IPS-20b (cell line): ENCODE results near the gene SLC25A47.

Experiments
- H3K27ac ChIP-seq: one replicate; pipeline ENCODE4 v1.5.1; 2013; ENCODE audit warnings: low read length
- H3K27me3 ChIP-seq: 2 replicates; pipeline ENCODE4 v1.6.1; 2013; ENCODE audit warnings: mild to moderate bottlenecking, low read length, inconsistent platforms; ENCODE audit not compliant: insufficient read depth
- H3K36me3 ChIP-seq: 2 replicates; pipeline ENCODE4 v1.6.1; 2013; ENCODE audit warnings: low read depth, mild to moderate bottlenecking, inconsistent platforms, low read length, moderate library complexity; ENCODE audit not compliant: insufficient read depth
- H3K4me1 ChIP-seq: 2 replicates; pipeline ENCODE4 v1.6.1; 2013; ENCODE audit warnings: mild to moderate bottlenecking, control low read depth, inconsistent platforms, low read length, moderate library complexity; ENCODE audit not compliant: insufficient read depth
- H3K4me3 ChIP-seq: 2 replicates; pipeline ENCODE4 v1.5.1; 2013; ENCODE audit warnings: mild to moderate bottlenecking, low read length, inconsistent platforms
- H3K9ac ChIP-seq: 2 replicates; pipeline ENCODE4 v1.6.1; 2013; ENCODE audit warnings: low read depth, mild to moderate bottlenecking, inconsistent platforms, low read length, moderate library complexity
- H3K9me3 ChIP-seq: 2 replicates; pipeline ENCODE4 v1.6.1; 2013; ENCODE audit warnings: mild to moderate bottlenecking, low read depth, low read length, inconsistent platforms; ENCODE audit not compliant: insufficient read depth

SLC25A47 gene

DNA sequence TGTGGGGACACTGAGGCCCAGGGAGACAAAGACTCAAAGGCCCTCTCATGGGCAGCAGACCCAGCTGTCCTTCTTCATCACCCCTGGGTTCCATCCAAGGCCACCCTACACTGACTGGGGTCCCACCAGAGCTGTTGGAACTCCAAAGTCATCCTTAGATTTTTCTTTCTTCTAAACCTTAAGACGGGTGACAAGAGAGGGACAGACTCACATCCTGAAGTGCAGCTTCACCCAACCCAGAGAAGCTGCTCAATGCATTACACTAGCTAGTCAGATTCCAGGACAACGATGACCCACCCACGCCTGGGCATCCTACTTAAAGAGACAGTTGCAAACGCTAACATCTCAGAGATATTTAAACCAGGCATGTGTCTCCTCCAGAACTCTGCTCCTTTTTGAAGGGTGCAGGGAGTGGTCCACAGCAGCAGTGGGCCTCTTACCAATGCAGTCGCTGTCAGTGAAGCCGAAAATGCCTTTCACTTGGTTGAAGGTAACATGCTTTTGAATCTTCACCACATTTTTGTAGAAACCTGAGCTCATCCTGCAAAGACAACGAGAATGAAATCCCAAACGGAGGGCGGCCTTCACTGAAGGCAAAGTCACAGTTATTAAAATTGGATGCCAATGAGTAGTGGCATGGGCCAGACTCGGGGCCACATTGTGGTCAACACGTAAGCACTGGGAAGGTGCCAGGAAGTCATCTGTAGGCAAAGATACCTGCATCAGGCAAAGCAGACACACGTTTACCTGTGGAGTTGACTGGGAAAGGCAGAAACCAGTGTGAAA is 23.4 kb downstream of the SLC25A47 start:
- Histone ChIP-seq H3K9ac (no peak overlapping the region), H3K27me3 (no peaks in the 10 kb centered on the region), H3K36me3 (peaks cover 68% of the 10 kb centered on the region), H3K4me1 (no peaks in the 10 kb centered on the region), H3K27ac (no peak overlapping the region), H3K9me3 (no peaks in the 10 kb centered on the region), H3K4me3 (no peak overlapping the region)

DNA sequence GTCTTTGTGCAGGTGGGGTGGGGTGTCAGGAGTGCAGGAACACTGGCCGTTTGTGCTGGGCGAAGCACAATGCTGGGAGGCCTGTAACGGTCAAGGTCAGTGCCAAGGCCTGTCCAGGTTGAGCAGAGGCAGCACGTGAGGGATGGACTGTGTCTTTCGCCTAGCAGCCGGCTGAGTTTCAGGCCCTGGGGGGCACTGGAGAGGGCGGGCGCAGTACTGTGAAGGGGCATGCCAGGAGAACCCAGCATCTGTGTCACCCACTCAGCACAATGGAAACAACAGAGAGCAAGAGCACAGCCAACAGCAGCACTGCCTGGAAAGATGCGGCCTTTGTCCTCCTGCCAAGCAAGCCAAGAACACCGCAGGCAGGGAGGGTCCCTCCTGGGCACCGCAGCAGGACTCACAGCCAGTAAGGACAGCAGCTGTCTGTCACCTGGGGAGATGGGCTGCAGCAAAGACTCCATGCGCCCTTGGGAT is 25.2 kb downstream of the SLC25A47 start:
- Histone ChIP-seq H3K27ac (no peak overlapping the region), H3K9me3 (no peaks in the 10 kb centered on the region), H3K27me3 (no peaks in the 10 kb centered on the region), H3K4me1 (no peaks in the 10 kb centered on the region), H3K9ac (no peak overlapping the region), H3K36me3 (peaks cover 66% of the 10 kb centered on the region), H3K4me3 (no peak overlapping the region)

DNA sequence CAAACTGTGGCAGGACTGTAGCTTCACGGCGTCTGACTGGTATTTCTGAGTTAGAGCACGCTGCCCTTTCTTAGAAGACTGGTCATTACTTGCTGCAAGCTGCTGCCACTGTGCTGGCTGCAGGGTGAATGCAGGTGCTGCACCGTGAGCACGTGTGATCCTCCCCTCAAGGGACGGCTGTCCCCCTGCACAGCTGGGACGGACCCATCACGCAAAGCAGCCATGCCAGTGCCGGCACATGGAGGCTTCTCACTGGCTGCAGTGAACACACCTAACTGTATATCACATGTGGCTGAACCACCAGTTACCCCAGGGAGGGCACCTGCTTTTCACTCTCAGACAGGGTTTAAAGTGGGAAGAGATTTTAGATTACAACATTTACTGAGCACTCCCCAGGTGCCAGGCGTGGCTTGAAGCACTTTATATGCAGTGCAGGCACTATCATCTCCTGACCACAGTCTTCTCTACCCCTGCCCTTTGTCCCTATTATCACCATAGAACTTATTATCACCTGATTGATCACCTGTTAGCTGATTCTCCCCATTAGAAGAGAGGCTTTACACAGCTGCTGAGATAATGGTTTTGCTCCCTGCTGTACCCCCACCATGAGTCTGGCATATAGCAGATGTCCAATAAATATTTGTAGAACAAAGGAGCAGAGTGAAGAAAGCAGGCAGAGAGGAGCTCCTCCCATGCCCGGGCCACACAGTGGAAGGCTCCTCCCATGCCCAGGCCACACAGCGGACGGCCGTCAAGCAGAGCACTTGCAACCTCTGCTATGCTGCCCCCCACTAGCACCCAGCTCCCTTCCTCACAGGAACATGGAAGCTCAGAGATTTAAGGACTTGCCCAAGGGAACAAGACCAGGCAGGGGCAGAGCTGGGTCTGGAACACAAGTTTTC is 25.9 kb downstream of the SLC25A47 start:
- Histone ChIP-seq H3K9me3 (no peaks in the 10 kb centered on the region), H3K36me3 (peaks cover 68% of the 10 kb centered on the region), H3K27me3 (no peaks in the 10 kb centered on the region), H3K9ac (no peak overlapping the region), H3K4me1 (no peaks in the 10 kb centered on the region), H3K4me3 (no peak overlapping the region), H3K27ac (no peak overlapping the region)

GRCh38 chr14:100350276-100350926 is 27.3 kb downstream of the SLC25A47 start:
- no peak overlapping the region for H3K9ac ChIP-seq
- H3K4me1 ChIP-seq = no peaks in the 10 kb centered on the region
- H3K27me3 ChIP-seq = no peaks in the 10 kb centered on the region
- H3K4me3 ChIP-seq = no peak overlapping the region
- H3K27ac ChIP-seq = no peak overlapping the region
- no peaks in the 10 kb centered on the region for H3K9me3 ChIP-seq
- H3K36me3 ChIP-seq = peaks cover 82% of the 10 kb centered on the region

GRCh38 chr14:100350986-100351385 is 27.8 kb downstream of the SLC25A47 start:
- Histone ChIP-seq H3K36me3 (peaks cover 83% of the 10 kb centered on the region), H3K27ac (no peak overlapping the region), H3K9ac (no peak overlapping the region), H3K9me3 (no peaks in the 10 kb centered on the region), H3K4me1 (no peaks in the 10 kb centered on the region), H3K4me3 (no peak overlapping the region), H3K27me3 (no peaks in the 10 kb centered on the region)

GRCh38 chr14:100358396-100358795 is 35.3 kb downstream of the SLC25A47 start:
- Histone ChIP-seq H3K9ac (no peak overlapping the region), H3K9me3 (no peaks in the 10 kb centered on the region), H3K4me1 (no peaks in the 10 kb centered on the region), H3K27me3 (no peaks in the 10 kb centered on the region), H3K36me3 (peaks cover 92% of the 10 kb centered on the region), H3K27ac (no peak overlapping the region), H3K4me3 (no peak overlapping the region)

GRCh38 chr14:100359111-100359510 is 36.0 kb downstream of the SLC25A47 start:
- peaks cover 91% of the 10 kb centered on the region for H3K36me3 ChIP-seq
- H3K9ac ChIP-seq = no peak overlapping the region
- no peak overlapping the region for H3K4me3 ChIP-seq

DNA sequence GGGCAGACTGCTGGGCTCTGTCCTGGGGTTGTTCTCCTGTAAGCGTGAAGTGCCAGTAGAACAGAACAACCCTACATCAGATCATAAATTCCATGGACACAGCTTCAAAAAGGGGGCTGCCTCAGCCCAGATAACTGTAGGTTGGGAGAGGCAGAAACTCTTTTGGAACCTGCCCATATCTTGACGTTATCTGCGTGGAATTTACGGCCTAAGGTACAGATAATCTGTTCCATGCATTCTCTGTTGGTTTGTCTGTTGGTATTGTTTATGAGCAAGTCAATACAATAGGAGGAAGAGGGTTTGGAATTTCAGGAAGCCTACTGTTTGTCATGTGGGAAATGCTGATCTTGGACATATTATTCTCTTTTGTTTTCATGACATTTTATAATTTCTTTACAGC is 36.7 kb downstream of the SLC25A47 start:
- H3K27ac ChIP-seq = no peak overlapping the region
- H3K36me3 ChIP-seq = peaks cover 91% of the 10 kb centered on the region
- no peaks in the 10 kb centered on the region for H3K9me3 ChIP-seq
- H3K9ac ChIP-seq = no peak overlapping the region
- no peaks in the 10 kb centered on the region for H3K27me3 ChIP-seq
- H3K4me1 ChIP-seq = no peaks in the 10 kb centered on the region
- H3K4me3 ChIP-seq = no peak overlapping the region

More at GRCh38 chr14:100359111-100359510, 36.0 kb downstream of the SLC25A47 start:
- Histone ChIP-seq H3K27ac (no peak overlapping the region), H3K4me1 (no peaks in the 10 kb centered on the region), H3K27me3 (no peaks in the 10 kb centered on the region), H3K9me3 (no peaks in the 10 kb centered on the region)

- no peak overlapping the region for H3K27ac ChIP-seq
- H3K27me3 ChIP-seq = no peaks in the 10 kb centered on the region
- no peaks in the 10 kb centered on the region for H3K4me1 ChIP-seq
- H3K36me3 ChIP-seq = peaks cover 92% of the 10 kb centered on the region
- H3K9me3 ChIP-seq = no peaks in the 10 kb centered on the region
- no peak overlapping the region for H3K9ac ChIP-seq
- no peak overlapping the region for H3K4me3 ChIP-seq
Measured at GRCh38 chr14:100361626-100362025, 38.5 kb downstream of the SLC25A47 start.

DNA sequence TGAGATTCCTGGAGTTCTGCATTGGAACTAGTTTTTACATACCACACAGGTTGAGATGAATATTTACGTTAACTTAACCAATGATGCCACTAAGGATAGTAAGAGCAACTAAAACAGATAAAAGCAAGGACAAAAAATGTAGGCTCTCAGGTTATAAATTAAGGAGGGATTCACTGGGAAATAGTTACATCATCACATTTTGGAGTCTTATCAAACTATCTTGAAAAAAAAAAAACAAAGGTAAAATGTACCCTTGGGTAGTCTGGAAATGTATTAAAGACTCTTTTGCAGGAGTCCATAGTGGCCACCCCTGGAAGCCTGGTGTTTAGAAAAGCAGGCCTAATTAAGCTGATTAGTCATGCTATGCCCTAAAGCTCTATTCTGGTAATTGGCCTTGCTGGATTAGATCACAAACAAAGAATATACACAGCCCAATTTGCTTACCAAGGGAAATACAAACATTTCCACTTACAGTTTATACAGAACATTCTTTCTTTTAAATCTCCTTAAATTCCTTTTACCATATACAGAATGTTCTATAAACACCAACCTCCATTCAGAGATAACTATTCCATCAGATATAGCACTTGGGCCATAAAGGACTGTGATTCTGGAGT is 39.3 kb downstream of the SLC25A47 start:
- no peaks in the 10 kb centered on the region for H3K4me1 ChIP-seq
- H3K9ac ChIP-seq = no peak overlapping the region
- no peak overlapping the region for H3K4me3 ChIP-seq
- H3K36me3 ChIP-seq = peaks cover 92% of the 10 kb centered on the region
- H3K9me3 ChIP-seq = no peaks in the 10 kb centered on the region
- no peaks in the 10 kb centered on the region for H3K27me3 ChIP-seq
- no peak overlapping the region for H3K27ac ChIP-seq

DNA sequence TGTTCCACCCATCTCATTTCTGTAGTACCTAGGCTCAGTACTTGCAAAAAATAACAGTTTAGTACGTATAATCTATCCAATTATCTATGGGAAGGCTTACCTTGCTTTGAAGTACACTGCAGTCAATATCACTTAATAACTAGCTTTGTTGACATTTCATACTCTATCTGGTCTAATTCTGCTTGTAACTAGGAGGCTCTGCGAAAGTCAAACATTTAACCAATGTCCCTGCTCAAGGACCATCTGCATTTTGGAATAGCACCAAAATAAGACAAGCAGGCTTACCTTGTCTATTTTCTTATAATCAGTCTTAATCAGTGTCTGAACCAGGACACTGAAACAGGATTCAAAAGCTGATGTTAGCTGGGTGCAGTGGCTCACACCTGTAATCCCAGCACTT is 39.9 kb downstream of the SLC25A47 start:
- Histone ChIP-seq H3K9ac (no peak overlapping the region), H3K9me3 (no peaks in the 10 kb centered on the region), H3K27me3 (no peaks in the 10 kb centered on the region), H3K27ac (no peak overlapping the region), H3K36me3 (peaks cover 92% of the 10 kb centered on the region), H3K4me3 (no peak overlapping the region), H3K4me1 (no peaks in the 10 kb centered on the region)
